ENCODE measurements around the gene TNIP3.

The TNIP3 gene

GRCh38 chr4:121168446-121169281 is 4.5 kb upstream of the TNIP3 start:
- Mint-ChIP-seq H3K4me3 (no peak overlapping the region), H3K4me1 (peaks cover 27% of the 10 kb centered on the region), H3K27me3 (no peaks in the 10 kb centered on the region), H3K27ac (ENCODE audit: low read depth) (no peak overlapping the region), H3K9me3 (no peaks in the 10 kb centered on the region), H3K36me3 (ENCODE audit: insufficient read depth) (peaks cover 11% of the 10 kb centered on the region)
- no peak for DNase-seq (ENCODE audit: low spot score in 2 of 2)
- no peak for ATAC-seq (replicated peaks; ENCODE audit: extremely low read depth, poor library complexity, severe bottlenecking)

GRCh38 chr4:121166976-121167375 is 2.9 kb upstream of the TNIP3 start:
- Mint-ChIP-seq H3K36me3 (ENCODE audit: insufficient read depth) (peaks cover 6% of the 10 kb centered on the region), H3K27ac (ENCODE audit: low read depth) (peak overlapping the region; percentile 19), H3K4me1 (peaks cover 27% of the 10 kb centered on the region), H3K27me3 (no peaks in the 10 kb centered on the region), H3K4me3 (no peak overlapping the region), H3K9me3 (no peaks in the 10 kb centered on the region)
- DNase-seq (ENCODE audit: low spot score in 2 of 2): no peak
- no peak for ATAC-seq (replicated peaks; ENCODE audit: extremely low read depth, poor library complexity, severe bottlenecking)

GRCh38 chr4:121165206-121165605 is 1.1 kb upstream of the TNIP3 start:
- Mint-ChIP-seq H3K4me3 (no peak overlapping the region), H3K27ac (ENCODE audit: low read depth) (peak overlapping the region; percentile 13)
- ATAC-seq (replicated peaks; ENCODE audit: extremely low read depth, poor library complexity, severe bottlenecking): no peak

GRCh38 chr4:121156822-121157769 is 7.0 kb downstream of the TNIP3 start:
- DNase-seq (ENCODE audit: low spot score in 2 of 2): no peak

More at GRCh38 chr4:121165206-121165605, 1.1 kb upstream of the TNIP3 start:
- Mint-ChIP-seq H3K4me1 (peaks cover 27% of the 10 kb centered on the region), H3K36me3 (ENCODE audit: insufficient read depth) (peaks cover 4% of the 10 kb centered on the region), H3K27me3 (no peaks in the 10 kb centered on the region), H3K9me3 (no peaks in the 10 kb centered on the region)
- DNase-seq (ENCODE audit: low spot score in 2 of 2): no peak

GRCh38 chr4:121155893-121156292 is 8.2 kb downstream of the TNIP3 start:
- no peak for DNase-seq (ENCODE audit: low spot score in 2 of 2)
- Mint-ChIP-seq H3K4me3 (peak overlapping the region; percentile 32), H3K36me3 (ENCODE audit: insufficient read depth) (peaks cover 14% of the 10 kb centered on the region), H3K9me3 (no peaks in the 10 kb centered on the region), H3K27ac (ENCODE audit: low read depth) (peak overlapping the region; percentile 41), H3K4me1 (peaks cover 38% of the 10 kb centered on the region), H3K27me3 (no peaks in the 10 kb centered on the region)
- ATAC-seq (replicated peaks; ENCODE audit: extremely low read depth, poor library complexity, severe bottlenecking): no peak

More at GRCh38 chr4:121156822-121157769, 7.0 kb downstream of the TNIP3 start:
- peak overlapping the region; percentile 84 for H3K4me3 Mint-ChIP-seq
- H3K27ac Mint-ChIP-seq (ENCODE audit: low read depth): peak overlapping the region; percentile 64
- peaks cover 14% of the 10 kb centered on the region for H3K36me3 Mint-ChIP-seq (ENCODE audit: insufficient read depth)
- H3K27me3 Mint-ChIP-seq: no peaks in the 10 kb centered on the region
- no peak for ATAC-seq (replicated peaks; ENCODE audit: extremely low read depth, poor library complexity, severe bottlenecking)
- H3K4me1 Mint-ChIP-seq: peaks cover 33% of the 10 kb centered on the region
- H3K9me3 Mint-ChIP-seq: no peaks in the 10 kb centered on the region

GRCh38 chr4:121154103-121154515 is 10.0 kb downstream of the TNIP3 start:
- peak overlapping the region; percentile 70 for H3K27ac Mint-ChIP-seq (ENCODE audit: low read depth)
- H3K4me1 Mint-ChIP-seq: peaks cover 38% of the 10 kb centered on the region
- DNase-seq (ENCODE audit: low spot score in 2 of 2): no peak

GRCh38 chr4:121151942-121152341 is 12.2 kb downstream of the TNIP3 start:
- Mint-ChIP-seq H3K27ac (ENCODE audit: low read depth) (no peak overlapping the region), H3K9me3 (no peaks in the 10 kb centered on the region), H3K4me1 (peaks cover 30% of the 10 kb centered on the region), H3K4me3 (no peak overlapping the region), H3K27me3 (no peaks in the 10 kb centered on the region), H3K36me3 (ENCODE audit: insufficient read depth) (peaks cover 2% of the 10 kb centered on the region)
- ATAC-seq (replicated peaks; ENCODE audit: extremely low read depth, poor library complexity, severe bottlenecking) (no peak), DNase-seq (ENCODE audit: low spot score in 2 of 2) (no peak)

More at GRCh38 chr4:121154103-121154515, 10.0 kb downstream of the TNIP3 start:
- H3K9me3 Mint-ChIP-seq: no peaks in the 10 kb centered on the region
- peak; percentile 90 for ATAC-seq (replicated peaks; ENCODE audit: extremely low read depth, poor library complexity, severe bottlenecking)
- H3K4me3 Mint-ChIP-seq: peak overlapping the region; percentile 66
- H3K27me3 Mint-ChIP-seq: no peaks in the 10 kb centered on the region
- peaks cover 10% of the 10 kb centered on the region for H3K36me3 Mint-ChIP-seq (ENCODE audit: insufficient read depth)

- Mint-ChIP-seq H3K4me1 (peaks cover 22% of the 10 kb centered on the region), H3K27ac (ENCODE audit: low read depth) (no peak overlapping the region), H3K27me3 (no peaks in the 10 kb centered on the region), H3K4me3 (no peak overlapping the region), H3K9me3 (no peaks in the 10 kb centered on the region), H3K36me3 (ENCODE audit: insufficient read depth) (peaks cover 3% of the 10 kb centered on the region)
- no peak for DNase-seq (ENCODE audit: low spot score in 2 of 2)
- ATAC-seq (replicated peaks; ENCODE audit: extremely low read depth, poor library complexity, severe bottlenecking): no peak
These were observed 13.6 kb downstream of the TNIP3 start for GRCh38 chr4:121150486-121150885.

GRCh38 chr4:121150003-121150402 is 14.1 kb downstream of the TNIP3 start:
- no peak overlapping the region for H3K4me3 Mint-ChIP-seq
- no peaks in the 10 kb centered on the region for H3K9me3 Mint-ChIP-seq
- peaks cover 22% of the 10 kb centered on the region for H3K4me1 Mint-ChIP-seq
- H3K27me3 Mint-ChIP-seq: no peaks in the 10 kb centered on the region
- no peak overlapping the region for H3K27ac Mint-ChIP-seq (ENCODE audit: low read depth)
- DNase-seq (ENCODE audit: low spot score in 2 of 2) (no peak), ATAC-seq (replicated peaks; ENCODE audit: extremely low read depth, poor library complexity, severe bottlenecking) (no peak)
- peaks cover 3% of the 10 kb centered on the region for H3K36me3 Mint-ChIP-seq (ENCODE audit: insufficient read depth)

- DNase-seq (ENCODE audit: low spot score in 2 of 2): no peak
- no peak for ATAC-seq (replicated peaks; ENCODE audit: extremely low read depth, poor library complexity, severe bottlenecking)
- Mint-ChIP-seq H3K36me3 (ENCODE audit: insufficient read depth) (peaks cover 2% of the 10 kb centered on the region), H3K4me1 (peaks cover 11% of the 10 kb centered on the region), H3K27ac (ENCODE audit: low read depth) (peak overlapping the region; percentile 19), H3K27me3 (no peaks in the 10 kb centered on the region), H3K9me3 (no peaks in the 10 kb centered on the region), H3K4me3 (no peak overlapping the region)
These were observed 15.5 kb downstream of the TNIP3 start for GRCh38 chr4:121148621-121149020.

- ATAC-seq (replicated peaks; ENCODE audit: extremely low read depth, poor library complexity, severe bottlenecking): no peak
- peaks cover 5% of the 10 kb centered on the region for H3K4me1 Mint-ChIP-seq
These were observed 16.1 kb downstream of the TNIP3 start for GRCh38 chr4:121148000-121148399.

GRCh38 chr4:121146530-121146929 is 17.6 kb downstream of the TNIP3 start:
- H3K27me3 Mint-ChIP-seq: no peaks in the 10 kb centered on the region
- ATAC-seq (replicated peaks; ENCODE audit: extremely low read depth, poor library complexity, severe bottlenecking): no peak
- H3K9me3 Mint-ChIP-seq: no peaks in the 10 kb centered on the region
- peaks cover 5% of the 10 kb centered on the region for H3K4me1 Mint-ChIP-seq
- H3K27ac Mint-ChIP-seq (ENCODE audit: low read depth): no peak overlapping the region
- no peak for DNase-seq (ENCODE audit: low spot score in 2 of 2)
- no peak overlapping the region for H3K4me3 Mint-ChIP-seq
- H3K36me3 Mint-ChIP-seq (ENCODE audit: insufficient read depth): peaks cover 6% of the 10 kb centered on the region

More at GRCh38 chr4:121148000-121148399, 16.1 kb downstream of the TNIP3 start:
- H3K4me3 Mint-ChIP-seq: no peak overlapping the region
- no peak for DNase-seq (ENCODE audit: low spot score in 2 of 2)
- H3K27me3 Mint-ChIP-seq: no peaks in the 10 kb centered on the region
- no peaks in the 10 kb centered on the region for H3K9me3 Mint-ChIP-seq
- no peak overlapping the region for H3K27ac Mint-ChIP-seq (ENCODE audit: low read depth)
- H3K36me3 Mint-ChIP-seq (ENCODE audit: insufficient read depth): peaks cover 2% of the 10 kb centered on the region
